Diencephalon (tissue), 1 donor: ENCODE data around the gene ARFGAP1. TPM values are rescaled to one million over a fixed set of nuclear protein-coding genes. Genes with fewer than 3 reads are reported as not detected.

Source experiments
- small RNA-seq: library from RNA; depleted of rRNA; stranded (forward); fragments of <200 nt; gene quantifications from one replicate; pipeline ENCODE3, GENCODE V24; 2014
- total RNA-seq: library from RNA; depleted of rRNA; stranded (reverse); fragments of >200 nt; gene quantifications from one replicate; pipeline ENCODE4 v1.2.3, GENCODE V29; 2014

ARFGAP1 gene
- 37.6 TPM for total RNA-seq

DNA sequence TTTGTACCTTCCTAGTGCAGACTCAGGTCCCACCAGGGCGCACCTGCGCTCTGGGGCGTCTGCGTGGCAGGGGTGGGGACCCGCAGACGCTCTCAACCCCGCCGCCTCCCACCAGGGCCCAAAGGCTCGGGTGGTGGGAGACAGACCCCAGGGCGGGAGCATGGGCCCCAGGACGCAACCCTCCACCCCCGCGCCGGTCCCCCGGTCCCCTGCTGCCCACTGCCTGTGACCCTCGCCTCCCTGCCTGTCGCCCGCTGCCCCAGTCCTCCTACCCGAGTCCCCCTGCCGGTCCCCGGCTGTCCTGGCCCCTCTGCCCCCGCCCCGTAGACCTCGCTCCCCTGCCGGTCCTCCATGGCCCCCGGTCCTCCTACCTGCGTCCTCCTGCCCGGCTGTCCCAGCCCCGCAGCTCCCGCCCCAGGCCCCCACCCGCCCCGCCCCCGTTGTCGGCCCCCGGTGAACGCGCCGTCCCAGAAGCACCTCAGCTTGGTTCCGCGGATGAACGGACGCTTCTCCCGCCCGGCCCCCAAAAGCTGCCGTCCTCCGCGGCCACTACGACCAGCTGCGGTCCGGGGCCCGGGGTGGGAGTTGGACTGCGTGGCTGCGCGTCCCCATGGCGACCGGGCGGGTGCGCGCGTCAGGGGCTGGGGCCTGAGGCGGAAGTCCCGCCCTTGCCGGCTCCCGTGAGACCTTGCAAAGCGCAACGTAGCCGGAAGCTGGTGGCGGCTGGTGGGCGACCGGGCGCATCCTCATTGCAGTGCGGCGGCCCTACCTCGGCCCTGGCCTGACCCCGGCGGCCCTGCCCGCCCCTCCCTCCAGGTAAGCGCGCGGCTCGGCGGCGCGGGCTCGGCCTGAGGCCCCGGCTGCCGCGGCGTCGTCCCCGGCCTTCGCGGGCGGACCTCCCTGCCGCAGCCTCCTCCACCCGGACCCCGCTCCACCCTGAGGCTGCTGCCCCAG lies at the start of gene ARFGAP1:
ARFGAP1 (plus strand) TSS at position 709 of the 954 bp plus-strand sequence. CDS start 2,768 bp downstream, outside the sequence.

DNA sequence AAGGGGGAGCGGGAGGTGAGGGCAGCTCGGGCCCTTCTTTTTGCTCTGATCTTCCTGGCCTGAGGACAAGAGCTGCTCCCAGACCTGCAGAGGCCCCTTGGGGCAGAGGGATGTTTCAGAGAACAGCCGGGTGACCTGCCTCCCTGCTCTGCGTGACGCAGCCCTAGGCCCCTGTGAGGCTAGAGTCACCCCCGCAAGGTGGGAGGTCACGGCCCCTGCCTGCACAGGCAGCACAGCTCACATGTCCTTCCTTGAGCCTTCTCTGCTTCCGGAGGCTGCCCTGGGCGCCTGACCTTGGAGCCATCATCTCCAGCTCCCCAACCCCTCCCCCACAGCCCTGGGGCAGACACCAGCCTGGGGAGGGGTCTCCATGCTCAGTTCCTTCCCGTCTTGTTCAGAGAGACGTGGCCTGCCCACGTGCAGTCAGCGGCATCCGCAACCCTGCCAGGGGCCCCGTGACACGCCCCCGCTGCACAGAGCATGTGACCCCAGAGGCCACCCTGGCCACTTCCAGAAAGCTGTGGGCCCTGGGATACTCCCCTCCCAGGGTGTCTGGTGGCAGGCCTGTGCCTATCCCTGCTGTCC lies 37.1 kb upstream of the ARFGAP1 start, which contains the start of gene BIRC7:
BIRC7 (plus strand) TSS at position 507 of the 585 bp plus-strand sequence. CDS start 192 bp downstream, outside the sequence.

DNA sequence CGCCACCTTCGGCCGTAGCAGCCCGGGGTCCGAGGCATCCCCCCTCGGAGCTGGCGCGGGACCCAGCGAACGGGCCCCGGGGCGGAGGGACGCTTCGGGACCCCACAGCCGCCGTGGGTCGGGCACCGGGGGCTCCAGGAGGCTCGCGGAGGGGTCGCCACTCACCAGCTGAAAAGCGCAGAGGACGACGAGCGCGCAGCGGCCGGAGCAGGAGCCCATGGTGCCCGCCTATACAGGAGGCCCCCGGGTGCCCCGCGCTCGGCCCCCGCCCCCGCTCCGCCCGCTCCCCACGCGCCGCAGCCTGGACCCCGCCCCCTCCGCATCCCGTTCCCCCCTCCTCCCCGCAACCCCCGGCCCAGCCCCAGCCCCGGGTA lies 18.4 kb upstream of the ARFGAP1 start, which contains the start of gene NKAIN4:
NKAIN4 (minus strand) TSS at position 232 of the 374 bp plus-strand sequence; CDS start at position 219, 13 bp downstream.

DNA sequence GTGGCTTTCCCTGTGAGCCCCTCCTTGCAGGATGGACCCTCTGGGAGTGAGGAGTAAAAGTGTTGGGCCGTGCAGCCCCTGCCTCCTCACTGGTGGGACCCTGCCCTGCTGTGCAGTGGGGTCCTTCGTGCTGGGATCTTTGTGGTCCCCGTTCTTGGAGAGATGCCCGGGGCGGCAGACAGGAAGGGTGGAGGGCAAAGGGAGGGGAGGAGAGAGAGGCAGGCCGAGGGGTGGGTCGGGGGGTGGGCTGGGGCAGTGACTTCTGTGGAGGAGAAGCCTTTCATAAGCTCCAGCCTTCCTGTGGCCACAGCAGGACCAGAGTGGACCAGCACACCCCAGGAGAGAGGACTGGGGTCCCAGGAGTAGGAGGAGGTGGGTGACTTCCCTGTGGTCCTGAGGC lies 20.3 kb downstream of the ARFGAP1 start, which contains the start of gene COL20A1:
COL20A1 (plus strand) TSS at position 283 of the 400 bp plus-strand sequence. CDS start 1,922 bp downstream, outside the sequence.

Small RNA genes lying within 50 kb of the gene (small RNA-seq; reads per million reads assigned to genes)
- gene MIR3196 (not detected), gene MIR4326 (2.9 reads per million, percentile 89 among the genes with 10 or more reads in this experiment), gene RNU6-994P (0.15 reads per million)

Other genes with a start within 250 kb of the ARFGAP1 start
- 24.9 TPM for gene YTHDF1, start 56.7 kb upstream of the ARFGAP1 start, total RNA-seq
- not detected for gene BIRC7, start 36.9 kb upstream of the ARFGAP1 start, total RNA-seq
- gene NKAIN4, start 18.4 kb upstream of the ARFGAP1 start, total RNA-seq: 48.0 TPM
- 3.7 TPM for gene COL20A1, start 20.4 kb downstream of the ARFGAP1 start, total RNA-seq
- gene CHRNA4, start 88.5 kb downstream of the ARFGAP1 start, total RNA-seq: 26.5 TPM
- gene KCNQ2, start 199.8 kb downstream of the ARFGAP1 start, total RNA-seq: 188 TPM
- 313 TPM for gene EEF1A2, start 226.3 kb downstream of the ARFGAP1 start, total RNA-seq
- gene PPDPF, start 248.0 kb downstream of the ARFGAP1 start, total RNA-seq: 66.2 TPM